HG03097 (cell line): Measurements from ENCODE around the gene TTLL9.

Source experiments
- ATAC-seq: cut with Tn5 transposase; IDR thresholded peaks from one replicate; pipeline ENCODE4 v1.9.1; 2021; ENCODE audit not compliant: unreplicated experiment, low FRiP score

TTLL9 gene

GRCh38 chr20:31934968-31935764 lies 64.7 kb downstream of the TTLL9 start:
- no peak for ATAC-seq

- no peak for ATAC-seq
Observed at GRCh38 chr20:31936420-31936819, 66.0 kb downstream of the TTLL9 start.

GRCh38 chr20:31937820-31938219 lies 67.4 kb downstream of the TTLL9 start:
- ATAC-seq = no peak

- ATAC-seq = no peak
Observed at GRCh38 chr20:31939661-31940060, 69.2 kb downstream of the TTLL9 start.

- ATAC-seq = no peak
Observed at GRCh38 chr20:31943052-31943471, 72.6 kb downstream of the TTLL9 start.

GRCh38 chr20:31945319-31945718 lies 74.9 kb downstream of the TTLL9 start:
- no peak for ATAC-seq

- no peak for ATAC-seq
Observed at GRCh38 chr20:31945785-31946184, 75.4 kb downstream of the TTLL9 start.

GRCh38 chr20:31948008-31948407 lies 77.6 kb downstream of the TTLL9 start:
- ATAC-seq = no peak

- no peak for ATAC-seq
Observed at GRCh38 chr20:31949877-31950646, 79.6 kb downstream of the TTLL9 start.

- ATAC-seq = no peak
Observed at GRCh38 chr20:31951203-31951529, 80.7 kb downstream of the TTLL9 start.

GRCh38 chr20:31951530-31952453 lies 81.4 kb downstream of the TTLL9 start, which contains the start of gene PDRG1:
Gene PDRG1, minus strand, starts transcription at chr20:31952046. Its CDS starts 85 bp downstream, at chr20:31951961.
- ATAC-seq = peak; percentile 78

- no peak for ATAC-seq
Observed at GRCh38 chr20:31953556-31954148, 83.2 kb downstream of the TTLL9 start.

GRCh38 chr20:31954500-31954899 lies 84.1 kb downstream of the TTLL9 start:
- ATAC-seq = no peak

- ATAC-seq = no peak
Observed at GRCh38 chr20:31956556-31957526, 86.4 kb downstream of the TTLL9 start.

- ATAC-seq = no peak
Observed at GRCh38 chr20:31962761-31963160, 92.3 kb downstream of the TTLL9 start.

GRCh38 chr20:31963889-31964288 lies 93.5 kb downstream of the TTLL9 start:
- ATAC-seq = no peak

GRCh38 chr20:31966991-31967655 lies 96.7 kb downstream of the TTLL9 start:
- no peak for ATAC-seq

GRCh38 chr20:31967830-31968249 lies 97.4 kb downstream of the TTLL9 start, which contains the start of gene XKR7:
Gene XKR7, plus strand, starts transcription at chr20:31968151. Its CDS starts 25 bp downstream, at chr20:31968176.
- no peak for ATAC-seq
